Fibroblast of lung (primary cell): ENCODE measurements around the gene MSH6. TPM values are rescaled to one million over a fixed set of nuclear protein-coding genes. Genes with fewer than 3 reads are reported as not detected.
"Not testable (repeated sequence)": the region's sequence is repeated elsewhere in the genome, so short reads cannot be mapped to it uniquely, and the experiment has no call there.

Source experiments
- DNase-seq, 2 donors: peaks; one replicate each; pipeline versions ENCODE4 v3.0.0 to v3.0.0-alpha.2; 2010; ENCODE audit warnings: low read depth in 2 of 2
- H2AFZ ChIP-seq: 2 replicates; pipeline ENCODE4 v1.5.1; 2012; ENCODE audit warnings: low read length, control low read depth, inconsistent platforms
- H3K27ac ChIP-seq: 2 replicates; pipeline ENCODE4 v1.5.1; 2011; ENCODE audit warnings: low read length, control low read depth; ENCODE audit not compliant: insufficient read depth
- H3K27me3 ChIP-seq: 2 replicates; pipeline ENCODE4 v1.5.1; 2011; ENCODE audit warnings: mild to moderate bottlenecking, low read length; ENCODE audit not compliant: control insufficient read depth, insufficient read depth
- H3K36me3 ChIP-seq: 2 replicates; pipeline ENCODE4 v1.5.1; 2011; ENCODE audit warnings: low read length; ENCODE audit not compliant: control insufficient read depth, insufficient read depth
- H3K4me1 ChIP-seq: 2 replicates; pipeline ENCODE4 v1.5.1; 2011; ENCODE audit warnings: low read length; ENCODE audit not compliant: control insufficient read depth, insufficient read depth; ENCODE audit errors: extremely low read depth
- H3K4me2 ChIP-seq: 2 replicates; pipeline ENCODE4 v1.5.1; 2011; ENCODE audit warnings: low read length, control low read depth; ENCODE audit not compliant: insufficient read depth; ENCODE audit errors: extremely low read depth
- H3K4me3 ChIP-seq, 4 experiments: fragments of 200-600 bp in 1 of 4; sonication (generic) in 1 of 4; replicated peaks in 1 of 4; 2 replicates each; pipeline ENCODE4 v1.5.1; 2011 to 2016; ENCODE audit warnings: low read length in 4 of 4, low read depth in 3 of 4, mild to moderate bottlenecking in 3 of 4, control low read depth in 2 of 4, inconsistent platforms in 1 of 4, mixed read lengths in 1 of 4; ENCODE audit not compliant: insufficient read depth in 1 of 4; ENCODE audit errors: control extremely low read depth in 1 of 4
- H3K79me2 ChIP-seq: 2 replicates; pipeline ENCODE4 v1.5.1; 2012; ENCODE audit warnings: mild to moderate bottlenecking, low read length, inconsistent platforms; ENCODE audit not compliant: control insufficient read depth, insufficient read depth
- H3K9ac ChIP-seq: 2 replicates; pipeline ENCODE4 v1.5.1; 2011; ENCODE audit warnings: mild to moderate bottlenecking, low read length, control low read depth; ENCODE audit not compliant: insufficient read depth
- H3K9me3 ChIP-seq: 2 replicates; pipeline ENCODE4 v1.5.1; 2012; ENCODE audit warnings: low read depth, low read length; ENCODE audit not compliant: control insufficient read depth, insufficient read depth
- H4K20me1 ChIP-seq: 2 replicates; pipeline ENCODE4 v1.5.1; 2011; ENCODE audit warnings: low read length; ENCODE audit not compliant: control insufficient read depth, insufficient read depth; ENCODE audit errors: extremely low read depth
- EZH2 ChIP-seq: IDR thresholded peaks from 2 replicates; pipeline ENCODE4 v1.5.1; 2012; ENCODE audit warnings: low read length, control low read depth, mild to moderate bottlenecking; ENCODE audit errors: missing control alignments
- polyA plus RNA-seq, 2 donors: library from polyadenylated mRNA; depleted of rRNA in 1 of 2; stranded (reverse) in 1 of 2; unstranded in 1 of 2; fragments of >200 nt; gene quantifications; 2 replicates each; pipeline ENCODE4 v1.2.1, GENCODE V29; 2011 to 2012; ENCODE audit warnings: missing spikeins in 1 of 2
- total RNA-seq: library from RNA; depleted of rRNA; stranded (reverse); fragments of >200 nt; gene quantifications from 2 replicates; pipeline ENCODE4 v1.2.1, GENCODE V29; 2014
- TF ChIP-seq, protein P1 (sequence below), 2 donors: IDR thresholded peaks in 1 of 2; conservative IDR thresholded peaks in 1 of 2; 1 replicate in 1 of 2; 2 replicates in 1 of 2; pipeline ENCODE4 v1.5.1; 2011 to 2012; ENCODE audit warnings: low read length in 2 of 2, control low read depth in 1 of 2, inconsistent platforms in 1 of 2, low read depth in 1 of 2, mild to moderate bottlenecking in 1 of 2

Gene MSH6
- total and polyA plus RNA-seq, 2 donors (not counting 1 experiment from before 2014, with no cell fraction given), result 29.4 to 37.9 TPM

- TF ChIP-seq, protein P1, sequence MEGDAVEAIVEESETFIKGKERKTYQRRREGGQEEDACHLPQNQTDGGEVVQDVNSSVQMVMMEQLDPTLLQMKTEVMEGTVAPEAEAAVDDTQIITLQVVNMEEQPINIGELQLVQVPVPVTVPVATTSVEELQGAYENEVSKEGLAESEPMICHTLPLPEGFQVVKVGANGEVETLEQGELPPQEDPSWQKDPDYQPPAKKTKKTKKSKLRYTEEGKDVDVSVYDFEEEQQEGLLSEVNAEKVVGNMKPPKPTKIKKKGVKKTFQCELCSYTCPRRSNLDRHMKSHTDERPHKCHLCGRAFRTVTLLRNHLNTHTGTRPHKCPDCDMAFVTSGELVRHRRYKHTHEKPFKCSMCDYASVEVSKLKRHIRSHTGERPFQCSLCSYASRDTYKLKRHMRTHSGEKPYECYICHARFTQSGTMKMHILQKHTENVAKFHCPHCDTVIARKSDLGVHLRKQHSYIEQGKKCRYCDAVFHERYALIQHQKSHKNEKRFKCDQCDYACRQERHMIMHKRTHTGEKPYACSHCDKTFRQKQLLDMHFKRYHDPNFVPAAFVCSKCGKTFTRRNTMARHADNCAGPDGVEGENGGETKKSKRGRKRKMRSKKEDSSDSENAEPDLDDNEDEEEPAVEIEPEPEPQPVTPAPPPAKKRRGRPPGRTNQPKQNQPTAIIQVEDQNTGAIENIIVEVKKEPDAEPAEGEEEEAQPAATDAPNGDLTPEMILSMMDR (conservative IDR thresholded peaks at IDR 0.05 in 1 of 2, IDR thresholded peaks at IDR 0.05 in 1 of 2; ENCODE audit: low read depth in 1 of 2, low read length in 2 of 2), result no peak
- TF ChIP-seq EZH2, result no peak
- DNase-seq, result no peak
- no peak overlapping the region for H3K27ac ChIP-seq
- no peaks in the 10 kb centered on the region for H3K9me3 ChIP-seq
- H3K79me2 ChIP-seq, result peaks cover 83% of the 10 kb centered on the region
- H3K27me3 ChIP-seq, result no peaks in the 10 kb centered on the region
- H3K4me2 ChIP-seq, result no peak overlapping the region
- peaks cover 3% of the 10 kb centered on the region for H4K20me1 ChIP-seq
- no peaks in the 10 kb centered on the region for H3K4me1 ChIP-seq
- no peak overlapping the region for H3K4me3 ChIP-seq
- H3K36me3 ChIP-seq, result no peaks in the 10 kb centered on the region
- no peak overlapping the region for H2AFZ ChIP-seq
- H3K9ac ChIP-seq, result no peak overlapping the region
Measured at GRCh38 chr2:47850198-47850597, 67.3 kb downstream of the MSH6 start.

GRCh38 chr2:47853067-47853777, 70.3 kb downstream of the MSH6 start:
- H3K9me3 ChIP-seq, H3K36me3 ChIP-seq, H3K4me2 ChIP-seq, H4K20me1 ChIP-seq, H3K4me3 ChIP-seq, H3K27ac ChIP-seq, H3K9ac ChIP-seq, H3K4me1 ChIP-seq, H2AFZ ChIP-seq, H3K27me3 ChIP-seq: not testable (repeated sequence)
- peak in 1 of 2 donors; percentile 76 for DNase-seq
- H3K79me2 ChIP-seq, result peaks cover 88% of the 10 kb centered on the region

Other genes with a start within 250 kb of the MSH6 start
- gene KCNK12, start 212.2 kb upstream of the MSH6 start, total RNA-seq, result under 0.01 and 0.26 TPM in 2 replicates
- gene KCNK12, start 212.2 kb upstream of the MSH6 start, polyA plus RNA-seq, result 0.01 TPM in 1 of 2 replicates, not detected in the other
- 61.4 and 81.6 TPM in 2 replicates for gene FBXO11, start 123.4 kb downstream of the MSH6 start, total RNA-seq
- gene FBXO11, start 123.4 kb downstream of the MSH6 start, polyA plus RNA-seq, result 33.3 and 37.7 TPM in 2 replicates